ENCODE measurements around the gene NT5DC2. TPM values are rescaled to one million over a fixed set of nuclear protein-coding genes. Genes with fewer than 3 reads are reported as not detected.

NT5DC2 gene
- total and polyA plus RNA-seq, 2 of the 8 experiments (the other 6 are each of a cell fraction or from before 2014, with no cell fraction given) = 331 to 477 TPM

GRCh38 chr3:52544937-52545336 is 11.3 kb upstream of the NT5DC2 start:
- H4K91ac ChIP-seq (replicated peaks; ENCODE audit: insufficient read length, low read length) = no peak overlapping the region
- no peak overlapping the region for H2BK12ac ChIP-seq (ENCODE audit: low read depth, low read length)
- no peak overlapping the region for H2AK5ac ChIP-seq (ENCODE audit: low read depth, low read length)
- no peaks in the 10 kb centered on the region for H3K23me2 ChIP-seq (ENCODE audit: low read depth, low read length)
- no peak overlapping the region for H3K4ac ChIP-seq (replicated peaks; ENCODE audit: insufficient read length, low read depth, low read length)
- no peak overlapping the region for H2BK20ac ChIP-seq (ENCODE audit: low read length)
- no peak overlapping the region for H3K56ac ChIP-seq (replicated peaks; ENCODE audit: insufficient read length, low read depth, low read length)
- ChIA-PET POLR2A (ENCODE audit: partially characterized antibody) (interaction anchor here (0.9 to 1.4 kb wide), 4 partner anchors 9 to 134 kb away, joined by 3 read pairs; partner anchors contain the start of gene UQCC5), CTCF (ENCODE audit: partially characterized antibody) (interaction anchor here (0.6 to 1.2 kb wide), 4 partner anchors 9 to 565 kb away, joined by 3 to 5 read pairs (median 3); partner anchors contain the start of gene UQCC5)
- no peak overlapping the region for H3K18ac ChIP-seq (ENCODE audit: extremely low read depth, low read length)
- no peaks in the 10 kb centered on the region for H3K4me1 ChIP-seq (replicated peaks in 1 of 4; ENCODE audit: control insufficient read depth in 3 of 4, insufficient read depth in 4 of 4, low read length in 3 of 4)
- H4K8ac ChIP-seq (ENCODE audit: extremely low read depth, insufficient read depth, low read length) = no peak overlapping the region
- H3K36me3 ChIP-seq (ENCODE audit: control insufficient read depth in 2 of 4, insufficient read depth in 4 of 4, low read length in 3 of 4) = peaks cover 2 to 33% (median 6%) of the 10 kb centered on the region in 4 experiments; a peak in 5 of 8 replicates
- peaks cover 0 to 2% of the 10 kb centered on the region in 2 experiments; a peak in 2 of 4 replicates for H3K79me2 ChIP-seq (ENCODE audit: control insufficient read depth in 1 of 2, insufficient read depth in 2 of 2, low read length in 2 of 2)
- H3K27me3 ChIP-seq (replicated peaks in 1 of 4; ENCODE audit: control insufficient read depth in 3 of 4, extremely low read depth in 1 of 4, insufficient read depth in 3 of 4, low read length in 3 of 4) = no peaks in the 10 kb centered on the region
- DNase-seq (ENCODE audit: low read depth in 1 of 2, low spot score in 2 of 2) = no peak
- no peak overlapping the region for H3K9ac ChIP-seq (replicated peaks in 1 of 4; ENCODE audit: extremely low read depth in 1 of 4, low read depth in 3 of 4, low read length in 3 of 4)
- H3K79me1 ChIP-seq (ENCODE audit: low read depth, low read length) = 0 out of 2 replicates have a peak, but pooled peaks cover 2% of the 10 kb centered on the region
- no peak overlapping the region for H3K14ac ChIP-seq (ENCODE audit: insufficient read length)
- peaks cover 4% of the 10 kb centered on the region in 2 experiments for H4K20me1 ChIP-seq (replicated peaks in 1 of 2; ENCODE audit: control insufficient read depth in 1 of 2, insufficient read depth in 2 of 2, low read length in 2 of 2)
- no peak overlapping the region for H2BK5ac ChIP-seq (ENCODE audit: low read depth, low read length)
- H3K4me3 ChIP-seq (ENCODE audit: extremely low read depth in 1 of 4, insufficient read depth in 2 of 4, low read depth in 3 of 4, low read length in 4 of 4) = no peak overlapping the region
- no peak overlapping the region for H2BK15ac ChIP-seq (ENCODE audit: low read length)
- no peak overlapping the region for H3K27ac ChIP-seq (ENCODE audit: low read depth, low read length)
- no peak overlapping the region for H2AFZ ChIP-seq (ENCODE audit: low read length)
- TF ChIP-seq CBX8 (IDR thresholded peaks at IDR 0.05; ENCODE audit: borderline replicate concordance, low read depth, low read length) (no peak), RAD21 (IDR thresholded peaks at IDR 0.05 in 1 of 2, conservative IDR thresholded peaks at IDR 0.05 in 1 of 2; ENCODE audit: low read depth in 2 of 2, low read length in 2 of 2) (no peak), ATF3 (IDR thresholded peaks at IDR 0.05; ENCODE audit: insufficient read depth, low read depth, low read length) (no peak), TAF1 (IDR thresholded peaks at IDR 0.05; ENCODE audit: low read depth, low read length) (no peak), NANOG (IDR thresholded peaks at IDR 0.05; ENCODE audit: insufficient read depth, low read depth, low read length, poor library complexity, severe bottlenecking) (no peak), RFX5 (IDR thresholded peaks at IDR 0.05; ENCODE audit: borderline replicate concordance, low read depth, low read length) (no peak), ASH2L (IDR thresholded peaks at IDR 0.05; ENCODE audit: low read length) (no peak)
- H3K9me3 ChIP-seq (ENCODE audit: insufficient read depth in 2 of 2, low read depth in 1 of 2, low read length in 1 of 2) = no peaks in the 10 kb centered on the region
- no peak overlapping the region for H3K23ac ChIP-seq (ENCODE audit: insufficient read length)
- FAIRE-seq = no peak
- no peak overlapping the region for H2BK120ac ChIP-seq (replicated peaks; ENCODE audit: low read depth, low read length)
- H3K4me2 ChIP-seq (ENCODE audit: insufficient read depth in 1 of 2, low read depth in 2 of 2, low read length in 2 of 2) = no peak overlapping the region
- 100% methylated on average over 4 of the region's 4 CpGs; no CpG with 5 or more reads in 1 of the 2 experiments for WGBS, 2 experiments (ENCODE audit: extremely low coverage in 1 of 2, insufficient coverage in 1 of 2, insufficient read length in 1 of 2, insufficient replicate concordance in 2 of 2, low coverage in 1 of 2, low lambda C conversion rate in 2 of 2, missing lambda C conversion rate in 1 of 2)
- H4K5ac ChIP-seq (ENCODE audit: insufficient read length, low read depth, low read length) = no peak overlapping the region
